Lower leg skin (tissue), 4 donors: ENCODE measurements around the gene B4GALT4. TPM values are rescaled to one million over a fixed set of nuclear protein-coding genes. Genes with fewer than 3 reads are reported as not detected.
"Not testable (repeated sequence)": the region's sequence is repeated elsewhere in the genome, so short reads cannot be mapped to it uniquely, and the experiment has no call there.

Experiments used
- DNase-seq, 2 donors: peaks; one replicate each; pipeline ENCODE4 v3.0.0-alpha.2; 2019; ENCODE audit warnings: low spot score in 2 of 2
- H3K4me3 ChIP-seq: fragments of 200-600 bp; sonication (generic); 2 replicates; pipeline ENCODE4 v1.5.1; 2017; ENCODE audit warnings: mild to moderate bottlenecking, low read depth; ENCODE audit not compliant: poor library complexity, severe bottlenecking
- CTCF ChIP-seq, 3 donors: fragments of 450-650 bp; IDR thresholded peaks; one replicate each; pipeline ENCODE4 v1.5.1; 2016; ENCODE audit warnings: antibody characterized with exemption in 3 of 3, mild to moderate bottlenecking in 3 of 3, moderate library complexity in 2 of 3
- POLR2A ChIP-seq, 2 donors: fragments of 450-650 bp; IDR thresholded peaks; one replicate each; pipeline ENCODE4 v1.6.1; 2016 to 2017; ENCODE audit warnings: antibody characterized with exemption in 2 of 2, mild to moderate bottlenecking in 1 of 2, moderate library complexity in 1 of 2
- WGBS, 2 donors: methylation state at CpG; one replicate each; pipeline ENCODE4 v1.1.5; 2018; 5-methylcytosine and 5-hydroxymethylcytosine counted together
- intact Hi-C: fragments of 100-400 bp; cut with DNase I; formaldehyde crosslinking; loops from one replicate; pipeline ENCODE4 v1.15.0; 2023; ENCODE audit warnings: low total_unique reads
- total RNA-seq, 4 donors: library from RNA; depleted of rRNA; stranded (reverse); fragments of >200 nt; gene quantifications; one replicate each; pipeline ENCODE4 v1.1.0, GENCODE V29; 2016

B4GALT4 gene
- total RNA-seq, 4 donors from 2014 or later = 23.1 to 44.4 (median 38.2) TPM

- WGBS, 2 donors = 78 to 87% methylated on average over 3 of the region's 3 CpGs
- intact Hi-C loops = no loop called here
- TF ChIP-seq POLR2A (IDR thresholded peaks at IDR 0.05) = no peak
- TF ChIP-seq CTCF (IDR thresholded peaks at IDR 0.05) = no peak
- no peak for DNase-seq
- no peak overlapping the region for H3K4me3 ChIP-seq
These were observed 69.9 kb downstream of the B4GALT4 start for GRCh38 chr3:119170821-119171220.

- intact Hi-C loops, H3K4me3 ChIP-seq, DNase-seq: not testable (repeated sequence)
- 84 to 86% methylated on average over 9 of the region's 9 CpGs for WGBS, 2 donors
These were observed 75.9 kb downstream of the B4GALT4 start for GRCh38 chr3:119164745-119165144.

Other genes starting within 250 kb of the B4GALT4 start
- gene IGSF11, start 206.0 kb downstream of the B4GALT4 start, total RNA-seq = 1 to 10 TPM; 1.1 to 3.1 (median 1.8) TPM
- not detected for gene TEX55, start 94.7 kb downstream of the B4GALT4 start, total RNA-seq
- 1 to 10 TPM in 3 of 4 donors, under 1 TPM in 1; 0.15 to 2.5 (median 1.8) TPM for gene UPK1B, start 67.3 kb downstream of the B4GALT4 start, total RNA-seq
- gene ARHGAP31, start 53.5 kb upstream of the B4GALT4 start, total RNA-seq = 10 to 100 TPM; 21.8 to 48.7 (median 22.9) TPM
- 10 to 100 TPM; 20.9 to 39.9 (median 29.9) TPM for gene TMEM39A, start 222.7 kb upstream of the B4GALT4 start, total RNA-seq
- gene POGLUT1, start 228.1 kb upstream of the B4GALT4 start, total RNA-seq = 10 to 100 TPM in 3 of 4 donors, 1 to 10 TPM in 1; 9.9 to 17.5 (median 13.4) TPM